Left renal pelvis (tissue), 4 donors: ENCODE measurements around the gene OR10H1. TPM values are rescaled to one million over a fixed set of nuclear protein-coding genes. Genes with fewer than 3 reads are reported as not detected.
"Not testable (repeated sequence)": the region's sequence is repeated elsewhere in the genome, so short reads cannot be mapped to it uniquely, and the experiment has no call there.

Experiments used
- DNase-seq, 4 donors: peaks; one replicate each; pipeline ENCODE4 v3.0.0-alpha.2; 2013; ENCODE audit warnings: low read depth in 4 of 4, low spot score in 3 of 4
- polyA plus RNA-seq, 4 donors: library from polyadenylated mRNA; unstranded; fragments of 120-200 nt; gene quantifications; one replicate each; pipeline ENCODE4 v1.2.1, GENCODE V29; 2013; ENCODE audit not compliant: insufficient read length in 4 of 4

Gene OR10H1
- polyA plus RNA-seq, 4 donors: 0.04 TPM; not detected in 3

GRCh38 chr19:15776991-15777970 lies 38.2 kb downstream of the OR10H1 start:
- no peak for DNase-seq

- no peak for DNase-seq
Measured at GRCh38 chr19:15776264-15776663, 39.2 kb downstream of the OR10H1 start.

- DNase-seq: no peak
Measured at GRCh38 chr19:15775249-15775648, 40.2 kb downstream of the OR10H1 start.

- not testable (repeated sequence) for DNase-seq
Measured at GRCh38 chr19:15774159-15774558, 41.3 kb downstream of the OR10H1 start.

GRCh38 chr19:15769586-15769985 lies 45.9 kb downstream of the OR10H1 start:
- DNase-seq: peak in 1 of 4 donors; percentile 6

- no peak for DNase-seq
Measured at GRCh38 chr19:15759962-15760565, 55.4 kb downstream of the OR10H1 start.

- DNase-seq: no peak
Measured at GRCh38 chr19:15758379-15758778, 57.1 kb downstream of the OR10H1 start.

Other genes starting within 250 kb of the OR10H1 start
- gene CYP4F8, start 200.4 kb downstream of the OR10H1 start, polyA plus RNA-seq: under 1 TPM in 1 of 4 donors, not detected in 3; 0.06 TPM
- under 1 TPM; 0.14 to 0.89 (median 0.62) TPM for gene CYP4F3, start 174.8 kb downstream of the OR10H1 start, polyA plus RNA-seq
- 10 to 100 TPM in 1 of 4 donors, 1 to 10 TPM in 2, under 1 TPM in 1; 0.57 to 10.1 (median 1.7) TPM for gene CYP4F12, start 142.6 kb downstream of the OR10H1 start, polyA plus RNA-seq
- gene OR10H2, start 87.6 kb downstream of the OR10H1 start, polyA plus RNA-seq: not detected
- not detected for gene OR10H3, start 77.7 kb downstream of the OR10H1 start, polyA plus RNA-seq
- under 1 TPM; 0.04 to 0.14 (median 0.05) TPM for gene OR10H5, start 28.0 kb downstream of the OR10H1 start, polyA plus RNA-seq
- gene CYP4F2, start 82.4 kb upstream of the OR10H1 start, polyA plus RNA-seq: under 1 TPM in 3 of 4 donors, not detected in 1; 0.24 to 0.32 (median 0.27) TPM
- gene CYP4F11, start 118.9 kb upstream of the OR10H1 start, polyA plus RNA-seq: 1 to 10 TPM in 1 of 4 donors, not detected in 3; 1.1 TPM
- not detected for gene OR10H4, start 133.3 kb upstream of the OR10H1 start, polyA plus RNA-seq